Measurements from ENCODE around the gene UNC79.
"Not testable (repeated sequence)": the region's sequence is repeated elsewhere in the genome, so short reads cannot be mapped to it uniquely, and the experiment has no call there.

UNC79 gene

DNA sequence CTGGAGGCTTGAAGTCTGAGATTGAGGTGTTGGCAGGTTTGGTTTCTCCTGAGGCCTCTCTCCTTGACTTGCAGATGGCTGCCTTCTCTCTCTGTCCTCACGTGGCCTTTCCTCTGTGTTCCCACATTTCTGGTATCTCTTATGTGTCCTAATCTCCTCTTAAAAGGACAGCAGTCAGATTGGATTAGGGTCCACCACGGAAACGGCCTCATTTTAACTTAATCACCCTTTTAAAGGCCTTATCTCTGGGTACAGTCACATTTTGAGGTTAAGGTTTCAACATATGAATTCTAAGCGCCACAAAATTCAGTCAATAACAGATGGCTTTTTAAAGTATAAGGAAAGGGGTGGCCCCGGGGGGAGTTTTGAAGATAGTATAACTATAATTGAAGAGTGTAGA is 33.5 kb downstream of the UNC79 start:
- ChIA-PET CTCF (no interaction called here), POLR2A (no interaction called here)
- Histone ChIP-seq H3K4me3 (ENCODE audit: low read depth, low read length) (no peak overlapping the region), H3K27ac (ENCODE audit: extremely low read depth, low read depth, low read length) (no peak overlapping the region), H3K4me1 (ENCODE audit: control insufficient read depth, insufficient read depth, low read length) (no peaks in the 10 kb centered on the region), H3K9me3 (ENCODE audit: control insufficient read depth, insufficient read depth, low read depth, low read length) (no peaks in the 10 kb centered on the region), H3K36me3 (ENCODE audit: control insufficient read depth in 2 of 2, insufficient read depth in 1 of 2, low read length in 2 of 2) (no peaks in the 10 kb centered on the region)
- TF ChIP-seq IKZF3 (tag by site-specific recombination; IDR thresholded peaks at IDR 0.05) (no peak), ZNF692 (tag by site-specific recombination; IDR thresholded peaks at IDR 0.05) (peak; percentile 58; the same call in 1 of the 2 replicates)

DNA sequence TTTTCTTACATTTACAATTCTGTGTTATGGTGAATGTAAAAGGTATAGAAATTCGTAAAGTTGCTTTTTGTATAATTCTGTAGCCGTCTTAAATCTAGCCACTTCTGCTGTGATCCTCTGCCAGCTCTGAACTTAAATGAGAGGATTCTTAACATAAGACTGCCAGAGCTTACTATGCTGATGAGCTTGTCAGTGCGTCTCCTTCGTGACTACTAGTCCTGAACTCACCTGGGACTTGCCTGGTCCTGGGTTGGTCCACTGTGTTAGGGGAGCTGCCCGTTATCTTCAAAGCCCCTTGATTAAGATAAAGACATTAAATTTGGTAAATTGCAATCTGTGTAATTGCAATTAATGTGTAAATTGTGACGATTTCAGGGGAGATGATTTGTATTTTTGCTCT is 44.7 kb downstream of the UNC79 start:
- ChIA-PET CTCF (interaction anchor here (0.6 kb wide), 1 partner anchor 226 kb away, joined by 3 read pairs; no protein-coding TSS in a partner anchor), POLR2A (no interaction called here)
- H3K9me3 ChIP-seq (ENCODE audit: control insufficient read depth, insufficient read depth, low read depth, low read length) = no peaks in the 10 kb centered on the region
- H3K4me3 ChIP-seq (ENCODE audit: low read depth, low read length) = no peak overlapping the region
- H3K36me3 ChIP-seq (ENCODE audit: control insufficient read depth in 2 of 2, insufficient read depth in 1 of 2, low read length in 2 of 2) = no peaks in the 10 kb centered on the region
- no peak for TF ChIP-seq ZNF391 (tag by site-specific recombination; IDR thresholded peaks at IDR 0.05; ENCODE audit: borderline replicate concordance, low read depth)
- TF ChIP-seq KLF1 (tag by site-specific recombination; IDR thresholded peaks at IDR 0.05) = no peak
- TF ChIP-seq ZNF621 (tag by site-specific recombination; IDR thresholded peaks at IDR 0.05) = no peak
- no peaks in the 10 kb centered on the region for H3K4me1 ChIP-seq (ENCODE audit: control insufficient read depth, insufficient read depth, low read length)
- no peak overlapping the region for H3K27ac ChIP-seq (ENCODE audit: extremely low read depth, low read depth, low read length)

DNA sequence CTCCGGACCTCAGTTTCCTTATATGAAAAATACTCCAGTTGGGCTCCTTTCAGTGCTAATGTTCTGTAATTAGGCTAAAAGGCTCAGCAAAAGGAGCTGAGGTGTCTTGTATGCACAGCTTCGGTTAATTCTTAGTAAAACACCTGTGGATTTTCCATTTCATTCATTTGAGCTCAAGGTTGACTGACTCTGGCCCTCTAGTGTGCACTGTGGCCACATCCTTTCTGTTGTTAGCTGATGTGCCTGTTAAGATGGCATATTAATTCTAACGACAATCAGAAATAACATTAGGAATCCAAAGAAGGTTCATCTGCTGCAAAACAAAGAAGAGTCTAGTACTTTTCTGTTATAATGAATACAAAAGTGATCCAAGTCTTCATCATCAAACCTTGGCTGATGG is 45.6 kb downstream of the UNC79 start:
- CTCF ChIA-PET = no interaction called here
- TF ChIP-seq ZBTB26 (tag by site-specific recombination; optimal IDR thresholded peaks at IDR 0.05) = no peak
- no peak for TF ChIP-seq SCRT1 (tag by site-specific recombination; IDR thresholded peaks at IDR 0.05; ENCODE audit: borderline replicate concordance)
- TF ChIP-seq ZNF510 (tag by site-specific recombination; IDR thresholded peaks at IDR 0.05; ENCODE audit: insufficient replicate concordance) = no peak
- no peak for TF ChIP-seq ZNF645 (tag by site-specific recombination; IDR thresholded peaks at IDR 0.05)
- no peak for TF ChIP-seq ZNF639 (tag by site-specific recombination; IDR thresholded peaks at IDR 0.05)
- no peak for TF ChIP-seq BCL11A (tag by site-specific recombination; IDR thresholded peaks at IDR 0.05; ENCODE audit: low read depth)

GRCh38 chr14:93479074-93479473 is 48.3 kb downstream of the UNC79 start:
- H3K27ac ChIP-seq (ENCODE audit: extremely low read depth, low read depth, low read length); POLR2A ChIA-PET; H3K36me3 ChIP-seq (ENCODE audit: control insufficient read depth in 2 of 2, insufficient read depth in 1 of 2, low read length in 2 of 2); H3K4me3 ChIP-seq (ENCODE audit: low read depth, low read length); H3K9me3 ChIP-seq (ENCODE audit: control insufficient read depth, insufficient read depth, low read depth, low read length); H3K4me1 ChIP-seq (ENCODE audit: control insufficient read depth, insufficient read depth, low read length): not testable (repeated sequence)
- CTCF ChIA-PET = interaction anchor here (0.5 kb wide), 1 partner anchor 174 kb away, joined by 3 read pairs; no protein-coding TSS in a partner anchor
- peak; percentile 68 for TF ChIP-seq ZNF366 (tag by site-specific recombination; conservative IDR thresholded peaks at IDR 0.05)

More for the DNA sequence above, 45.6 kb downstream of the UNC79 start:
- Histone ChIP-seq H3K4me1 (ENCODE audit: control insufficient read depth, insufficient read depth, low read length) (no peaks in the 10 kb centered on the region), H3K36me3 (ENCODE audit: control insufficient read depth in 2 of 2, insufficient read depth in 1 of 2, low read length in 2 of 2) (no peaks in the 10 kb centered on the region), H3K27ac (ENCODE audit: extremely low read depth, low read depth, low read length) (no peak overlapping the region), H3K9me3 (ENCODE audit: control insufficient read depth, insufficient read depth, low read depth, low read length) (no peaks in the 10 kb centered on the region), H3K4me3 (ENCODE audit: low read depth, low read length) (no peak overlapping the region)
- POLR2A ChIA-PET = no interaction called here

Data from HEK293 (cell line).